LHCN-M2 (cell line): ENCODE results near the gene MATR3. TPM values are rescaled to one million over a fixed set of nuclear protein-coding genes. Genes with fewer than 3 reads are reported as not detected.
"Not testable (repeated sequence)": the region's sequence is repeated elsewhere in the genome, so short reads cannot be mapped to it uniquely, and the experiment has no call there.

ENCODE experiments used
- DNase-seq: peaks from one replicate; pipeline ENCODE4 v3.0.0-alpha.2; 2012; ENCODE audit warnings: low read depth
- total RNA-seq: library from RNA; depleted of rRNA; stranded (reverse); fragments of >200 nt; gene quantifications from 2 replicates; pipeline ENCODE4 v1.2.3, GENCODE V29; 2014

Gene MATR3
- total RNA-seq, 1 experiment from 2014 or later = 268 TPM

DNA sequence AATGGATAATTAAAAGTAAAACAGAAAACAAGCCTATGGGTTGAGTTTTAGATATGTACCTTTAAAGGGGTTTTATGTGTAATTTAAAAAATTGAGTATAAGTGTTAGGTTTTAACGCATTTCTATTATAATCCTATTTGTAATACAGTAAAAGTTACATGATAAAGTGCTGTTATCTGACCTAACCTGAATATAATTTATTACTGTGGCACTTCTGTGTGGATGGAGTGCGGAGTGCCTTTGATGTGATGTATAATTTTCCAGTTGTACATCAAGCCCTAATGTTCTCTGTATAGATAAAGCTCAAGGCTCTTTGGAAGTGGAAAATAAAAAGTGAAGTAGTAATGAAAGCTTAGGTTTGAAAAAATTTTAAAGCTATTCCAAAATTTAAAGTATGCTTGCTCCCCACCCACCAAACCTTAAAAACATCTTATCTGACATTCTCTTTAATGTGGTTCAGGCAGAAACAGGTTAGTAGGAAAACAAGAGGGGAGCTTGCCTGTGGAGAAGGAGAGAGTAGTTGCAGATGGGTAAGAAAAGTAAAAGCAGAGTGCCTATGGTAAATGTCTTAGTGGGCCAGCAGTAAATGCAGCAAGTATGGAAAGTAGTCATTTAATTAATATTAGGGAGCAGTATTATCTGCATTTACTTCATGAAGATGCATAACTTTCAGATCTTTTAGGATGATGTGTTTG, 4.0 kb downstream of the MATR3 start:
- DNase-seq = no peak

DNA sequence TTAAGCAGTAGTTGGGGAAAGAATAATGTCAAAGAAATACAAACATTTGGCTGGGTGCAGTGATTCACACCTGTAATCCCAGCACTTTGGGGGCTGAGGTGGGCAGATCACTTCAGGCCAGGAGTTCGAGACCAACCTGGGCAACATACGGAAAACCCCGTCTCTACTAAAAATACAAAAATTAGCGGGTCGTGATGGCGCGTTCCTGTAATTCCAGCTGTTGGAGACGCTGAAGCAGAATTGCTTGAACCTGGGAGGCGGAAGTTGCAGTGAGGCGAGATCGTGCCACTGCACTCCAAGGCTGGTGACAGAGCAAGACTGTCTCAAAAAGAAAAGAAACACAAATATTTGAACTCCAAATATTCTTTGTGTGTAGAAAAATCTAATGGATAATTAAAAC, 4.7 kb downstream of the MATR3 start:
- no peak for DNase-seq

DNA sequence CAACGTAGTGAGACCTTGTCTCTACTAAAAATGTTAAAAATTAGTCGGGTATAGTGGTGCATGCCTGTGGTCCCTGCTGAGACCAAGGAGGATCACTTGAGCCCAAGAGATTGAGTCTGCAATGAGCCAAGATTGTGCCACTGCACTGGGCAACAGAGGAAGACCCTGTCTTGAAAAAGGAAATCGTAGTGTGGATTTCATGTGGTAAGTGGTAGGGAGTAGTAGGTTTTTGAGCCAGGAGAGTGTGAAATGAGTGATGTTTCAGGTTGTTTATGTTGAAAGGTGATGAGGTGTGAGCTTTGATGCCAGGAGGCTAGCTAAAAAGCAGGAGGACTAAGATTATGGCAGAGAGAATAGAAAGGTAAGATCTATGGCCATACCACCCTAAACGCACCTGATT, 5.9 kb downstream of the MATR3 start:
- no peak for DNase-seq

DNA sequence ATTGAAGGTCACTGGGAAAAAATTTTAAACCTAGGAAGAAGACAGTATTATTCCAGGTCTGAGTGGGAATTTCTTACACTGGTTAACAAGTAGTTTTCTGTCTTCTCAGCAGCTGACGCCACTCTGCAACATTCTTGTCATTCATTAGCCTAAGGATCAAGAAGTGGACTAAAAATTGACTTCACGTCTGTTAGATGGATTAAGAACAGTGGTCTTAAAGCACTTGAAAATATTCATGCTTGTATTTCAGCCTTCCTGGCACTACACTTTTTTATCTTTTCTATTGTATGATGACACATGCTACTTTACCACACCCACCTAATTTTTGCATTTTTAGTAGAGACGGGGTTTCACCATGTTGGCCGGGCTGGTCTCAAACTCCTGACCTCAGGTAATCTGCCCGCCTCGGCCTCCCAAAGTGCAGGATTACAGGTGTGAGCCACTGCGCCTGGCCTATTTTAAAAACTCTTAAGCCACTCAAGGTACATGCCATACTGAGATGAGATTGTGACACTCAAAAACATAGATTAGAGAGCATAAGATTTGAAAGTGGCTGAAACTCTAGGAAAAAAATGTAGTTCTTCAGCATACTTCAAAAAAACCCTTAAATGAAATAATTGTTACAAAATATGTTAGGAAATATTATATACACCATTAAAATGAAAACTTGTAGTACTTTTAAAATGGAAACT, 8.4 kb downstream of the MATR3 start:
- DNase-seq = no peak

DNA sequence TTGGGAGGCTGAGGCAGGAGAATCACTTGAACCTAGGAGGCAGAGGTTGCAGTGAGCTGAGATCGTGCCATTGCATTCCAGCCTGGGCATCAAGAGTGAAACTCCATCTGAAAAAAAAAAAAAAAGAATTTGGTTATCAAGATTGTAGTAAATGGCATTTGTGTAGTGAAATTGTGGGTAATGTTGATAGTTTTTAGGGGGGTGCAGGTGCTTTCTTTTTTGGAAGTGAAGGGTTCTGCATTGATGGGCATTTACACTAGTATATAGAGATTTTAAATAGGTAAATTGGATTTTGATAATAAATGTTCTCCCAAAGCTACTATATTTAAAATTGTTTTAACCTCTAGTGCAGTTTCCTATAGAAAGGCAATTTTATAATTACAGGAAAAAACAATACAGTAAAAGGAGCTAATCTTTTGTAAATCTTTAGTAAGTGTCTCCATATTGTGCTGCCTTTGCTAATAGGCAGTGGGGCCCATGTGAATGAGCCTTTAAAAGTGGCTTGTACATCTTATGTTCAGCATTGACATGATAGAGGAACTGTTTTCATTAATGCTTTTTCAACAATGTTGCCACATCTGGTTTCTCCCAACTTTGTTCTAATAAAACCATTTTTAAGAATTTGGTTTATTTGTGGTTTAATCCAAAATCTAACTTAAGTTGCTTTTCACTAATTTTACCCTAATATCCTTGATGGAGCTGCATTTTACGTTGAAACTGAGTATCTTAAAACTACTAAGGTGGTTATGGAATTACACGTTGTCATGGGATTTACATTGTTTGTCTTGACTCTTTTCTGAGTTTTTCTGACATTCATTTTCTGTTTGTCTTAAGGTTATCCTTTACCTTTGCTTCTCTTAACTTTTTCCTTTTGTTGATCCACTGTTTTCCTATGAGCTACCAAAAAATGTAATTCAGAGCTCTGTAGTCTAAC, 11.1 kb downstream of the MATR3 start:
- no peak for DNase-seq

DNA sequence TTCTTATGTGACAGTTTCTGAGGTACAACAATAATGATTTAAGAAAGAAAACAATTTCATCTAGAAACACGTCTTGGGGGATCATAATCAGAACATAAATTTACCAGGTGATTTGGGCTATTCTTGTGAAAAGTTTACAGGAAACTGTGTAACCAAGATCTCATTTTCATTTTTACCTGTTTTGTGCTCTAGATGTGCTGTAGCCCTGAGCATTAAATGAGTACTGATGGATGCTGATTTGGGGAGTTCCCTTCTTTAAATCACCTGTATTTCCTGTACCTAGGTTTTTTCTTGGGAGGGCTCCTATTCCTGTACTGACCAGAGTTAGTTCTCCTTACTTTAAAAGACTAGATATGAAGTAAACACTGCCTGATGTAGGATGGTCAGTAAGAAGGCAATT, 12.7 kb downstream of the MATR3 start:
- no peak for DNase-seq

DNA sequence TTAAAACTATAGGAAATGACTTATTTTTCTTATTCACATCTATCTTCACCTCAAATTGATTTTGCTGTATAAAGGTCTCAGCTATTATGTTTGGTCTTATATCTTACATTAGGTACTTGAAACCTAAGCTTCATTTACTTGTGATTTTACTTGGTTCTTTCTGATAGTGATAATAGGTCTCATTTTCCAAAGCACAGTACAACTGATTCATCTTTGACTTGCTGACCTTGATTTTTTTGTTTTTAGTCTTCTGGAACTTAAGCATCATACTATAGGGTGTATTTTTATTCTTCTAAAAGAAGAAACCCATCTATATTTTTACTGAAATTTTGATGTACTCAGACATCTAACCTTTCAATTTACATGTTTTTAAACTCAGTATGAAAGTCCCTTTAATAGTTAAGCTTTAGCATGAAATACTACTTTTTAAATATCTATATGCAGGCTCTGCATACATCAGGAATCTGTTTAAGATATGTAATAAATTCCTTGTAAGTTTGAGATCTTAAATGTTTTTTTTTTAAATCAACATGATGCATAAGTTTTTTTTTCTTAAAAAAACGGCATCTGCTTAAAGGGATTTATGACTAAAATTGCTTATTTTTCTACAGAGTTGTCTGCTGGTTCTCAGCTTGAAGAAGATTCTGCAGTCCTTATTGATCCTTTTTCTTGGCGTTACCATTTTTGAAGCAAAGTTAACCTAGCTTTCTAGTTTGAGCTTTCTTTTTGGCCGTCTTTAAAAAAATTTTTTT, 13.3 kb downstream of the MATR3 start:
- DNase-seq = no peak

DNA sequence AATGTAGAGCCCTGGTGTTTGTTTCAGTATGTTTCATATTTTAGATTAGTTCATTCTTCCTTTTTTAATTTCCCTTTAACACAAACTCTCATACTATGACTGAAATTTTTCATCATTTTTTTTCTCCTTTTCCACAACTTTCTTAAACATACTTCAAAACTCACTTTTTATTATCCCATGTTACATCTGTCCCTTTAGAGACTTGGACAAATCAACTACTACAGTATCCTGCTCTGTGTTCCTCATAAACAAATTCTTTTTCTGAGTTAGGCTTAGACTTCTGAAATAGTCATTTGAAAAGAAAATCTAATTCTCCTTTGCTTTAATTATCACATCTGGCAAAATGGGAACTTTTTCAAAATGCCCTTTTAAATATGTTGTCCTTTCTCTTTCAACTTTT, 15.3 kb downstream of the MATR3 start:
- DNase-seq = no peak

DNA sequence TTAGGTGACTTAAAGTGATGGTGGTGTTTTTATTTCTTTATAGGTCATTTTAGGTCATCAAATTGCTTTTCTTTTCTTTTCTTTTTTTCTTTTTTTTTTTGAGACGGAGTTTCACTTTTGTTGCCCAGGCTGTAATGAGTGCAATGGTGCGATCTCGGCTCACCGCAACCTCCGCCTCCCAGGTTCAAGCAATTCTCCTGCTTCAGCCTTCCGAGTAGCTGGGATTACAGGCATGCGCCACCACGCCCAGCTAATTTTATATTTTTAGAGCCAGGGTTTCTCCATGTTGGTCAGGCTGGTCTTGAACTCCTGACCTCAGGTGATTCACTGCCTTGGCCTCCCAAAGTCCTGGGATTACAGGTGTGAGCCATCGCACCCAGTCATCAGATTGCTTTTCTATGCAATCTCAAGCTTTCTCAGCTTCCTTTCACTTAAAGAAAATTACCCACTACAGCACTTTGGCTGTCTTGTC, 17.2 kb downstream of the MATR3 start:
- not testable (repeated sequence) for DNase-seq

DNA sequence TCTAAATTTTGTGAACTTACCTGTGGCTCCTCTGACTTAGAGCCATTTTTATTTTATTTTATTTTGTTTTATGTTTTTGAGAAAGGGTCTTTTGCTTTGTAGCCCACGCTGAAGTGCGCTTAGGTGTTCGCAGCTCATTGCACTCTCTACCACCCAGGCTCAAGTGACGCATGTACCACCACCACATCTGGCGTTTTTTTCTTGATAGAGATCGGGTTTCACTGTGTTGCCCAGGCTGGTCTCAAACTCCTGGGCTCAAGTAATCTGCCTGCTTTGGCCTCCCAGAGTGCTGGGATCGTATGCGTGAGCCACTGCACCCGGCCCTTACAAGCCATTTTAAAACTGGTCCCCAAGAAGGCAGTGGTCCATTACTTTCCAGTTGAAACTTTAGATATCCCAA, 18.5 kb downstream of the MATR3 start:
- DNase-seq = no peak

DNA sequence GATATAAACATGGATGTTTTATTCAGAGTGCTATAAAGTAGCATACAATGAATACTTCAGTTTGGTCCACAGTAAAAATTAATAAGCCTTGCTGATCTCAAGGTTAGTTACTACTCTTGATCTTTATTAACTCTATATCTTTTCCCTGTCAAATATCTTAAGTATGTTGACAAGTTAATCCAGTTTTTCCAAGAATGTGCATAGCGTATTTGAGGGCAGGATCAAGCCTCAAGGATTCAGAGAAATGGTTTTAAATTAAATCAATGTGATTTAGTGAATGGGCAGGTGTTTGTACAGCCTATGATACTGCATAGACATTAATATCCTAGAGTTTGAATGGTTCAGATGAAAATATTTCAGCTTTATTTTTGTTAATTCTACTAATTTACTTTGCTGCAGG, 20.7 kb downstream of the MATR3 start:
- DNase-seq = no peak

DNA sequence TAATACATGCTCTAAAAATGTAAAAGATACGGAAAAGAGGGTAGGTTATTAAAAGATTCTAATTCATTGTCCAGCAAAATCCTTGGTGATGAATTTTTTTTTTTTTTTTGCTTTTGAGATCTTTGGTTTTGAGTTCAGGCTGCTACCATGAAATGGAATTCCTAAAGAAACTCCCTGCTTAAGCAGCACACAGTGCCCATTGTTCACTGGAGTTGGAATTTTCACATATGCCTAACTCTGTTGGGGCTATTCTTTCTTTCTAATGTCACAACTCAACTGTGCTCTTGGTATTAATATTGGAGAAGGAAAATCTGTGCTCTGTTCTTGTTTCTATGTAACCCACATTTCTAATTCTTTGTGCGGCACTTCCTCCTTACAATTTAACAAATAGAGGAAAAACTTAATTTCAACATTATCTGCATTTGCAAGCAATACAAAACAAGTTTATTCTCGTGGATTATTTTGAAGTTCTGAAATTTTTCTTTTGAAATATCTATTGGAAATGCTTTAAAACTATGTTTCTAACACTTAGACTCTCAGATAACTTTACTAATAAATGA, 21.6 kb downstream of the MATR3 start:
- no peak for DNase-seq

DNA sequence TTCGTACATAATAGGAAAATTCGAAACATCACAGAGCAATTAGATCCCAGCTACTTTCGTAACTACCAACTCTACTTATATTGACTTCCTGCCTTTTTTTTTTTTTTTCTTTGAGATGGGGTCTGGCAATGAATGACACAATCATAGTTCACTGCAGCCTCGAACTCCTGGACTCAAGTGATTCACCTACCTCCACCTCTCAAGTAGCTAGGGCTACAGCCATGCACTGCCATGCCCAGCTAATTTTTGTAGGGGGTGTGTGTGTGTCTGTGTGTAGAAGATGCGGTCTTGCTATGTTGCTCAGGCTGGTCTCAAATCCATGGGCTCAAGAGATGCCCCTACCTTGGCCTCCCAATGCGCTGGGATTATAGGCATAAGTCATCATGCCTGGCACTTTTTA, 42.3 kb downstream of the MATR3 start:
- DNase-seq = no peak

DNA sequence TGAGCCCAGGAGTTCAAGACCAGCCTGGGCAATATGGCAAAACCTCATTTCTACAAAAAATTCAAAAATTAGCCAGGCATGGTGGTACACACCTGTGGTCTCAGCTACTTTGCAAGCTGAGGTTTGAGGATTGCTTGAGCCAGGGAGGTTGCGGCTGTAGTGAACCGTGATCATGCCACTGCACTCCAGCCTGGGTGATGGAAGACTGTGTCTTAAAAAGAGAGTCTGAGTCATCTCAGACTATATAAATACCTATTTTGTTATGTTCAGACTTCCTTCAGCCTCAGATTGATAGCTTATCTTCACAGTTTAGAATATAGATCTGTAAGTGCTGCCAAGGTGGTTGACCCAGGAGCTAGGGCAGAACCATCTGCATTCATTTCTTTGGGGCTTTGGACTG, 46.5 kb downstream of the MATR3 start:
- no peak for DNase-seq

DNA sequence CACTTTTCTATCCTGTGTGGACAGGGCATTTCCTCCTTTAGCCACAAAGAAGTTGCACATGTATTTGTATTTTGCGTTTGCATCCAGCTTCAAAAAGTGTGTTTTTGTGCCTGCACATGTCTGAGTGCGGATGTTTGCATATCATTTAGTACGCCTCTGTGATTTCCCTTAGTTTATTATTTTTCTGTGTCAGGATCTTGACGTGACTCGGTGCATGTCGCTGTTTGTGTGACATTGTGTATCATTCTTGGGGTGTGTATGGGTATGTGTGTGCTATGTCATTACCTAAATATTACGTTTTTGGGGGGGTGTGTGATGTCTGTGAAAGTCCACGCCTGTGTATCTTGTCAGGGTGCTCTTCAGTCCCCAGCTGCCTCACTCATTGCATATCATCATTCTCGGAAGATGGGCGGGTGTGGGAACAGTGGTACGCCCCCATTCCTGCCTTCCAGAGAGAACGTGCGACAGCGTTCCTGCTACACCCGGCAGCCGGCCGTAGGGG, 47.7 kb downstream of the MATR3 start:
- DNase-seq = no peak

DNA sequence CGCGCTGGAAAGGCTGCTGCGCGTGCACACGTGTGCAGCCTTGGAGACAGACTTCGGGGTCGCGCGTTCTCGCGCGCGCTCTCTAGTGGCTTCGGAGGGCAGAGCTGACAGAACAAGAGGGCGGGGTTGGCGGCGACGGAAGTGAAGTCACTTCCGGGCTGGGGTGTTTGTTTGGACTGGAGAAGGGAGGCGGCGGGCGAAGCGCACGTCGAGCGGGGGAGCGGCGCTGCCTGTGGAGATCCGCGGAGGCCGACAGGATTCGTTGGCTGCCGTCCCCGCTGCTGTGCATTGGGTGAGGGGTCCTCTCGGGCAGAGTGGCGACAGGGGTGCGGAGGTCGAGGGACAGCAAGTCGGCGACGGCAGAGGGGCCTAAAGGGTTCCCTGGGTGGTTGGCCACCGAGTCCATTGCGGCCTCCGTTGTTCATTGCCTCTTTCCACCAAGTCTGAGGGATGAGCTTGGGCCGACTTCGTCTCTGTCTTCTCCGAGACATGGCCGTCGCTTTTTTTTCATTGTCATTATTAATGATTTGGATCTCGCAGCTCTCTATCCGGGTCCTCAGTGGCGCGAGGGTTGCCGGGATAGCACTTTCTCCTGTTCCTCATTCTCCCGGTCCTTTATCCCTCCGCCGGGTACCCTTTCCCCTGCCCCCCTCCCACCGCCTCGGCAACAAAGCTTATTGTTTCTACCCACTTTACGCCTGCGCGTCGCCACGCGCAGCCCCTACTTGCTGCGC, 48.3 kb downstream of the MATR3 start, which contains the start of gene PAIP2:
Gene PAIP2, plus strand, starts transcription at position 166 of the 734 bp plus-strand sequence. CDS start 21,931 bp downstream, outside the sequence.
- peak; percentile 97 for DNase-seq

DNA sequence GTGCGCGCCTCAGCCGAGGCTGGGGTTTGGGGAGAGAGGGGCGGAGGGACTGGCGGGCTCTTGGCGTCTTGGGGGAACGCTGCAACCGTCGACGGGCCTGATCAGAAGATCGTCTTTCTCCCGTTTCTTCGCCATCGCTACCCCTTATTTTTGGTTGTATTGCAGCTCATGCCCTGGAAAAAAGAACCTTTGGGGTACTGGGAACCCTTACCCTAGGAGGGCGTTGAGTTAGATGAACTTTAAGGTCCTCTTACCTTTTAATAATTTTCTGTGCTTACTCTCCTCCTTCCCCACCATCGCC, 48.8 kb downstream of the MATR3 start:
- DNase-seq = no peak

DNA sequence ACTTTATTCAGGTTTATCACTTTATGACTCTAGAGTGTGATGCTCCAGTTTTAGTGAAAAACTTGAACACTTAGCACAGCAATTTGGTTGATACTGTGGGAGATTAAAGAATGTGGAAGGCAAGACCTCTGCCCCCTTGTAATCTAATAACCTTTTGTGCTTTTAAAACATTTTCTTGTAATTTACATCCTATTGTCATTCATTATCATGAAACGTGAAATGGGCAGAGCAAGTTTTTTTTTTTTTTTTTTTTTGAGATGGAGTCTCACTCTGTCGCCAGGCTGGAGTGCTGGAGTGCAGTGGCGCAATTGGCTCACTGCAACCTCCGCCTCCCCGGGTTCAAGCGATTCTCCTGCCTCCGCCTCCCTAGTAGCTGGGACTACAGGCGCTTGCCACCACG, 49.9 kb downstream of the MATR3 start:
- no peak for DNase-seq

DNA sequence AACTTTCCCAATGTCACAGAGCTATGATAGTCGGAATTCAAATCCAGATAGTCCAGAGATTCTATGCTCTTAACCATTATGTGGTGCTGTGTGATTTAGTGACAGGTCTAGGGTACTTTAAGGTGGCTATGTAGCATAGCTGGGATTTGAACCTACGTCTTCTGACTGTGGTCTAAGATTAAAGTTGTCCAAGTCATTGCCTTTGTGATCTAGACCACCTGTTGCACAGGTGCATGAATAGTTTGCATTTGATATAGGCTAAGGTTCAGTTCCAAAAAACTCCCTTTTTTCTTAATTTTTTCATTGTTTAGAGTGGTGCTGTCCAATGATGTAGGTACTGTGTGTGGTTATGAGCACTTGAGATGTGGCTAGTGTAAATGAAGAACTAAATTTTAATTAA, 50.6 kb downstream of the MATR3 start:
- DNase-seq = no peak

DNA sequence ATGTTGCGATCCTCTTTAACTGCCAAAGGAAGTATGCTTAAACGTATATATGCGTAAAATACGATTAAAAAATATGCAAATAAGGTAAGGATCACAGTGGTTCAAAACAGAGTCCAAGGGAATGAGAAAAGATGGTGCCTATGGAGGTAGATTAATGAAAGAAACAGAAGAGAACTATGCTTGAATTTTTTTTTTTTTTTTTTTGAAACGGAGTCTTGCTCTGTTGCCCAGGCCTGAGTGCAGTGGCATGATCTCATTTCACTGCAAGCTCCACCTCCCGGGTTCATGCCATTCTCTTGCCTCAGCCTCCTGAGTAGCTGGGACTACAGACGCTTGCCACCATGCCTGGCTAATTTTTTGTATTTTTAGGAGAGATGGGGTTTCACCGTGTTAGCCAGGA, 51.9 kb downstream of the MATR3 start:
- DNase-seq = not testable (repeated sequence)
